ENCODE measurements around the gene PAX2.

GRCh38 chr10:100747456-100748230 is 2.3 kb downstream of the PAX2 start:
- TF ChIP-seq, protein P1, sequence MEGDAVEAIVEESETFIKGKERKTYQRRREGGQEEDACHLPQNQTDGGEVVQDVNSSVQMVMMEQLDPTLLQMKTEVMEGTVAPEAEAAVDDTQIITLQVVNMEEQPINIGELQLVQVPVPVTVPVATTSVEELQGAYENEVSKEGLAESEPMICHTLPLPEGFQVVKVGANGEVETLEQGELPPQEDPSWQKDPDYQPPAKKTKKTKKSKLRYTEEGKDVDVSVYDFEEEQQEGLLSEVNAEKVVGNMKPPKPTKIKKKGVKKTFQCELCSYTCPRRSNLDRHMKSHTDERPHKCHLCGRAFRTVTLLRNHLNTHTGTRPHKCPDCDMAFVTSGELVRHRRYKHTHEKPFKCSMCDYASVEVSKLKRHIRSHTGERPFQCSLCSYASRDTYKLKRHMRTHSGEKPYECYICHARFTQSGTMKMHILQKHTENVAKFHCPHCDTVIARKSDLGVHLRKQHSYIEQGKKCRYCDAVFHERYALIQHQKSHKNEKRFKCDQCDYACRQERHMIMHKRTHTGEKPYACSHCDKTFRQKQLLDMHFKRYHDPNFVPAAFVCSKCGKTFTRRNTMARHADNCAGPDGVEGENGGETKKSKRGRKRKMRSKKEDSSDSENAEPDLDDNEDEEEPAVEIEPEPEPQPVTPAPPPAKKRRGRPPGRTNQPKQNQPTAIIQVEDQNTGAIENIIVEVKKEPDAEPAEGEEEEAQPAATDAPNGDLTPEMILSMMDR (IDR thresholded peaks at IDR 0.05) = no peak
- TF ChIP-seq POLR2AphosphoS5 (IDR thresholded peaks at IDR 0.05) = no peak
